Type B pancreatic cell (in vitro differentiated cells): Measurements from ENCODE around the gene CFAP43. TPM values are rescaled to one million over a fixed set of nuclear protein-coding genes. Genes with fewer than 3 reads are reported as not detected.
"Not testable (repeated sequence)": the region's sequence is repeated elsewhere in the genome, so short reads cannot be mapped to it uniquely, and the experiment has no call there.

Source experiments
- DNase-seq: peaks from one replicate; pipeline ENCODE4 v3.0.0; 2021; ENCODE audit warnings: mixed read lengths; ENCODE audit not compliant: unreplicated experiment; ENCODE audit errors: extremely low spot score
- H3K27ac Mint-ChIP-seq: 2 replicates; pipeline ENCODE4 v1.8.0; 2021; ENCODE audit warnings: mild to moderate bottlenecking, mixed read lengths
- H3K27me3 Mint-ChIP-seq: 2 replicates; pipeline ENCODE4 v1.8.0; 2021; ENCODE audit warnings: mixed read lengths
- H3K36me3 Mint-ChIP-seq: 2 replicates; pipeline ENCODE4 v1.8.0; 2021; ENCODE audit warnings: mixed read lengths
- H3K4me1 Mint-ChIP-seq: one replicate; pipeline ENCODE4 v1.8.0; 2021; ENCODE audit warnings: mixed read lengths; ENCODE audit not compliant: unreplicated experiment
- H3K4me3 Mint-ChIP-seq: 2 replicates; pipeline ENCODE4 v1.8.0; 2021; ENCODE audit warnings: mild to moderate bottlenecking, mixed read lengths
- H3K9me3 Mint-ChIP-seq: 2 replicates; pipeline ENCODE4 v1.8.0; 2021; ENCODE audit warnings: mixed read lengths
- total RNA-seq: library from RNA; stranded (reverse); gene quantifications from 2 replicates; pipeline ENCODE4 v1.2.1, GENCODE V29; 2021; ENCODE audit warnings: low replicate concordance
- TF ChIP-seq, protein P1 (sequence below): fragments of 200-600 bp; sonication (generic); conservative IDR thresholded peaks from 2 replicates; pipeline ENCODE4 v1.5.0; 2021; ENCODE audit warnings: antibody characterized with exemption, mild to moderate bottlenecking

The CFAP43 gene
- total RNA-seq, 1 donor from 2014 or later, result 7.6 TPM

GRCh38 chr10:104193787-104194186, 38.4 kb downstream of the CFAP43 start:
- H3K9me3 Mint-ChIP-seq, result no peaks in the 10 kb centered on the region
- no peaks in the 10 kb centered on the region for H3K4me1 Mint-ChIP-seq
- H3K36me3 Mint-ChIP-seq, result no peaks in the 10 kb centered on the region
- no peak overlapping the region for H3K4me3 Mint-ChIP-seq
- DNase-seq, result no peak
- TF ChIP-seq, protein P1, sequence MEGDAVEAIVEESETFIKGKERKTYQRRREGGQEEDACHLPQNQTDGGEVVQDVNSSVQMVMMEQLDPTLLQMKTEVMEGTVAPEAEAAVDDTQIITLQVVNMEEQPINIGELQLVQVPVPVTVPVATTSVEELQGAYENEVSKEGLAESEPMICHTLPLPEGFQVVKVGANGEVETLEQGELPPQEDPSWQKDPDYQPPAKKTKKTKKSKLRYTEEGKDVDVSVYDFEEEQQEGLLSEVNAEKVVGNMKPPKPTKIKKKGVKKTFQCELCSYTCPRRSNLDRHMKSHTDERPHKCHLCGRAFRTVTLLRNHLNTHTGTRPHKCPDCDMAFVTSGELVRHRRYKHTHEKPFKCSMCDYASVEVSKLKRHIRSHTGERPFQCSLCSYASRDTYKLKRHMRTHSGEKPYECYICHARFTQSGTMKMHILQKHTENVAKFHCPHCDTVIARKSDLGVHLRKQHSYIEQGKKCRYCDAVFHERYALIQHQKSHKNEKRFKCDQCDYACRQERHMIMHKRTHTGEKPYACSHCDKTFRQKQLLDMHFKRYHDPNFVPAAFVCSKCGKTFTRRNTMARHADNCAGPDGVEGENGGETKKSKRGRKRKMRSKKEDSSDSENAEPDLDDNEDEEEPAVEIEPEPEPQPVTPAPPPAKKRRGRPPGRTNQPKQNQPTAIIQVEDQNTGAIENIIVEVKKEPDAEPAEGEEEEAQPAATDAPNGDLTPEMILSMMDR, result no peak
- no peak overlapping the region for H3K27ac Mint-ChIP-seq
- peaks cover 20% of the 10 kb centered on the region for H3K27me3 Mint-ChIP-seq

GRCh38 chr10:104190695-104191094, 41.5 kb downstream of the CFAP43 start:
- DNase-seq, result no peak
- no peaks in the 10 kb centered on the region for H3K36me3 Mint-ChIP-seq
- H3K4me1 Mint-ChIP-seq, result no peaks in the 10 kb centered on the region
- no peaks in the 10 kb centered on the region for H3K9me3 Mint-ChIP-seq
- TF ChIP-seq, protein P1, result no peak
- H3K27ac Mint-ChIP-seq, result no peak overlapping the region
- no peak overlapping the region for H3K4me3 Mint-ChIP-seq
- peaks cover 16% of the 10 kb centered on the region for H3K27me3 Mint-ChIP-seq

DNA sequence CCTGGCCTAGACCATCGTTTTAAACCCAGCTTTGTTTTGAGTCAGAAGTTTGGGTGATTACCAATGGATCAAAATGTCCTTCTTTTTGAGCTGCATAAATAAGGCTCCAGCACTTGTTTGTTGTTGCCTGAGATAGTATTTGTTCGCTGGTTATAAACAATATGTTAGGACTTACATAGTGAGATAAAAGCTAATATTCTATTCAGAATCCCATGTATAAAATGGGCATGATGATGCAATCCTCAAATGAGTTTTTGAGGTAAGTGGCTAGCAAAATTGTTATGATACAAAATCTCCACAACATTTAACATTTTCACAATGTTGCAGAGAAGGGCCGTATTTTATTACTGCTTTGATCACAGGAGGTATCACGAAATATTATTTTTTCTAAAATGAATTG, 48.5 kb downstream of the CFAP43 start:
- no peaks in the 10 kb centered on the region for H3K4me1 Mint-ChIP-seq
- no peak overlapping the region for H3K27ac Mint-ChIP-seq
- H3K9me3 Mint-ChIP-seq, result no peaks in the 10 kb centered on the region
- H3K36me3 Mint-ChIP-seq, result no peaks in the 10 kb centered on the region
- TF ChIP-seq, protein P1, result no peak
- DNase-seq, result no peak
- peaks cover 4% of the 10 kb centered on the region for H3K27me3 Mint-ChIP-seq
- H3K4me3 Mint-ChIP-seq, result no peak overlapping the region

DNA sequence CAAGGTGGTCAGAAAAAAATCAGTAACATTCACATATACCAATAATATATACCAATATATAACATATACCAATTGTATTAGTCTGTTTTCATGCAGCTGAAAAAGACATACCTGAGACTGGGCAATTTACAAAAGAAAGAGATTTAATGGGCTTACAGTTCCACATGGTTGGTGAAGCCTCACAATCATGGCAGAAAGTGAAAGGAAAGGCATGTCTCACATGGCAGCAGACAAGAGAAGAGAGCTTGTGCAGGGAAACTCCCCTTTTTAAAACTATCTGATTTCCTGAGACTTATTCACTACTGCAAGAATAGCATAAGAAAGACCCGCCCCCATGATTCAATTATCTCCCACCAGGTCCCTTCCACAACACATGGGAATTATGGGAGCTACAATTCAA, 58.0 kb downstream of the CFAP43 start:
- H3K27me3 Mint-ChIP-seq, H3K27ac Mint-ChIP-seq, H3K9me3 Mint-ChIP-seq, DNase-seq, H3K4me1 Mint-ChIP-seq, H3K4me3 Mint-ChIP-seq, H3K36me3 Mint-ChIP-seq: not testable (repeated sequence)

DNA sequence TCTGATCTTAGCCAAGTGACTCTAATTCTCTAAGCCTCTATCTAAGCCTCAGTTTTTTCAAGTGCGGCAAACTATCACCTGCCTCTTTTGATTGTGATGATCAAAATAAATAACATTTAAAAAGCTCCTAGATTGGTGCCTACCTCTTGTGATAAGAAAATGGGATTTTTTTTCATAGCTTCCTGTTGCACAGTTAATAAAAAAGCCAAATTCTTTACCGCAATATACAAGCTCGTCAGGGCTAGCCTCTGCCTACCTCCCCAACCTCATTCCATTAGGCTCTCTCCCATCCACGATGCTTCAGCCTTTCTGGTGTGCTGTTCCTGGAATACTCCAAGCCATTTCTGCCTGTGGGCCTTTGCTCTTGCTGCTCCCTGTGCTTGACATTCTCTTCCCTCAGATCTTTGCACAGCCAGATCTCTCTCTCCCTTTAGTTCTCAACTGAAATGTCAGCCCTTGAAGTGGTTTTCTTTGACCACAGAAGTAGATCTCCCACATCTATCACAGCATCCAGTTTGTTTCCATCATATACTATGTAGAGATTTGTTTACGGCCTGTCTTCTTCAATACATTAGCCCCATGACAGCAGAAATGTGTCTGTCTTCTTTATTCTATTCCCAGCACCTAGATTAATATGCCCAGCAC, 61.4 kb downstream of the CFAP43 start:
- H3K4me1 Mint-ChIP-seq, result peaks cover 8% of the 10 kb centered on the region
- H3K36me3 Mint-ChIP-seq, result peaks cover 4% of the 10 kb centered on the region
- TF ChIP-seq, protein P1, result no peak

GRCh38 chr10:104155591-104155990, 76.6 kb downstream of the CFAP43 start:
- Mint-ChIP-seq H3K9me3 (peaks cover 8% of the 10 kb centered on the region), H3K36me3 (peaks cover 5% of the 10 kb centered on the region), H3K27me3 (peaks cover 15% of the 10 kb centered on the region), H3K27ac (no peak overlapping the region), H3K4me3 (no peak overlapping the region), H3K4me1 (no peaks in the 10 kb centered on the region)
- TF ChIP-seq, protein P1, result no peak
- no peak for DNase-seq

More for the DNA sequence above, 61.4 kb downstream of the CFAP43 start:
- Mint-ChIP-seq H3K4me3 (no peak overlapping the region), H3K27ac (no peak overlapping the region), H3K27me3 (no peaks in the 10 kb centered on the region), H3K9me3 (peaks cover 9% of the 10 kb centered on the region)
- DNase-seq, result no peak
